ENCODE results near the gene TMEM178A. TPM values are rescaled to one million over a fixed set of nuclear protein-coding genes. Genes with fewer than 3 reads are reported as not detected.

TMEM178A gene
- total and polyA plus RNA-seq, 2 of the 8 experiments (the other 6 are each of a cell fraction or from before 2014, with no cell fraction given), result 11.2 to 14.9 TPM

DNA sequence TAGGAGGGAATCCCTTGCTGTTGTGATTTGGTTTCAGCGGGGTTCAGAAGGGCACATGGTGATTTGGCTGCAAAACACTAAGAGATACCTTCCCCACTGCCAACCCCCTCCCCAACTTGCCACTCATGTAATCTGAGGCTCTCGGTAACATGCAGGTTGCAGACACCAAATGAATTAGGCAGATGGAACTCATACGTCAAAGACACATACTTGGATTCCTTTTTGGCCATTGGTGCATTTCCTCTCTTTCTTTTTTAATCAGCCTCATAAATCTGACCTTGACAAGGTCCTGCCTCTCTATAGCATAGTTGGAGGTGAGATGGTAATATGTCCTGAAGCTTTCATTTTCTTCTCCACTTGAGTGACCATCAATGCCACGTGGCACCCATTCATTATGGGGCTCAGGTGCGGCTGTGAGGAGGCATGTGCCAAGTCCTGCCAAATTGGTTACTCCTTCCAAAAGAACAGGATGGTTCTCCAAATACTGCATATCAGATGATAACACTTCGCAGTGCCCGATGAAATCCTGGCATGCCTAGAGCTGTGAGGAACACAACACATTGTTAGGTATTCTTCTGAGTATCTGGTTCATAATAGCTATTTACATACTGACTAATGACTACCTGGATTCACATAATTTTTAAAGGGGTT lies 8.3 kb upstream of the TMEM178A start:
- Histone ChIP-seq H4K20me1 (replicated peaks in 1 of 2; ENCODE audit: control insufficient read depth in 1 of 2, insufficient read depth in 2 of 2, low read length in 2 of 2) (no peaks in the 10 kb centered on the region), H3K23ac (ENCODE audit: insufficient read length) (no peak overlapping the region), H3K4ac (replicated peaks; ENCODE audit: insufficient read length, low read depth, low read length) (no peak overlapping the region), H3K18ac (ENCODE audit: extremely low read depth, low read length) (no peak overlapping the region), H3K79me1 (ENCODE audit: low read depth, low read length) (no peaks in the 10 kb centered on the region), H4K91ac (replicated peaks; ENCODE audit: insufficient read length, low read length) (no peak overlapping the region), H3K27me3 (replicated peaks in 1 of 4; ENCODE audit: control insufficient read depth in 3 of 4, extremely low read depth in 1 of 4, insufficient read depth in 3 of 4, low read length in 3 of 4) (no peaks in the 10 kb centered on the region), H3K27ac (ENCODE audit: low read depth, low read length) (no peak overlapping the region), H3K14ac (ENCODE audit: insufficient read length) (no peak overlapping the region), H3K4me1 (replicated peaks in 1 of 4; ENCODE audit: control insufficient read depth in 3 of 4, insufficient read depth in 4 of 4, low read length in 3 of 4) (peaks cover 0 to 2% (median 0%) of the 10 kb centered on the region in 4 experiments; a peak in 1 of 7 replicates), H3K9ac (replicated peaks in 1 of 4; ENCODE audit: extremely low read depth in 1 of 4, low read depth in 3 of 4, low read length in 3 of 4) (no peak overlapping the region), H3K56ac (replicated peaks; ENCODE audit: insufficient read length, low read depth, low read length) (no peak overlapping the region), H3K23me2 (ENCODE audit: low read depth, low read length) (no peaks in the 10 kb centered on the region), H3K79me2 (ENCODE audit: control insufficient read depth in 1 of 2, insufficient read depth in 2 of 2, low read length in 2 of 2) (no peaks in the 10 kb centered on the region), H3K4me2 (ENCODE audit: insufficient read depth in 1 of 2, low read depth in 2 of 2, low read length in 2 of 2) (no peak overlapping the region), H3K36me3 (ENCODE audit: control insufficient read depth in 2 of 4, insufficient read depth in 4 of 4, low read length in 3 of 4) (no peaks in the 10 kb centered on the region), H2BK12ac (ENCODE audit: low read depth, low read length) (no peak overlapping the region), H2BK15ac (ENCODE audit: low read length) (no peak overlapping the region), H2BK5ac (ENCODE audit: low read depth, low read length) (no peak overlapping the region), H2BK20ac (ENCODE audit: low read length) (no peak overlapping the region), H3K9me3 (ENCODE audit: insufficient read depth in 2 of 2, low read depth in 1 of 2, low read length in 1 of 2) (no peaks in the 10 kb centered on the region), H2AFZ (ENCODE audit: low read length) (no peak overlapping the region), H2AK5ac (ENCODE audit: low read depth, low read length) (no peak overlapping the region), H4K8ac (ENCODE audit: extremely low read depth, insufficient read depth, low read length) (no peak overlapping the region), H3K4me3 (ENCODE audit: extremely low read depth in 1 of 4, insufficient read depth in 2 of 4, low read depth in 3 of 4, low read length in 4 of 4) (no peak overlapping the region), H2BK120ac (replicated peaks; ENCODE audit: low read depth, low read length) (no peak overlapping the region), H4K5ac (ENCODE audit: insufficient read length, low read depth, low read length) (no peak overlapping the region)
- WGBS, 2 experiments (ENCODE audit: extremely low coverage in 1 of 2, insufficient coverage in 1 of 2, insufficient read length in 1 of 2, insufficient replicate concordance in 2 of 2, low coverage in 1 of 2, low lambda C conversion rate in 2 of 2, missing lambda C conversion rate in 1 of 2), result 82% methylated on average over 7 of the region's 7 CpGs; no CpG with 5 or more reads in 1 of the 2 experiments
- FAIRE-seq (no peak), DNase-seq (ENCODE audit: low read depth in 1 of 2, low spot score in 2 of 2) (no peak)
- TF ChIP-seq KDM5A (IDR thresholded peaks at IDR 0.05; ENCODE audit: low read length), result no peak
- no peak for TF ChIP-seq TEAD4 (IDR thresholded peaks at IDR 0.05; ENCODE audit: low read depth, low read length)
- TF ChIP-seq SIX5 (IDR thresholded peaks at IDR 0.05; ENCODE audit: low read depth, low read length), result no peak
- TF ChIP-seq, protein P1, sequence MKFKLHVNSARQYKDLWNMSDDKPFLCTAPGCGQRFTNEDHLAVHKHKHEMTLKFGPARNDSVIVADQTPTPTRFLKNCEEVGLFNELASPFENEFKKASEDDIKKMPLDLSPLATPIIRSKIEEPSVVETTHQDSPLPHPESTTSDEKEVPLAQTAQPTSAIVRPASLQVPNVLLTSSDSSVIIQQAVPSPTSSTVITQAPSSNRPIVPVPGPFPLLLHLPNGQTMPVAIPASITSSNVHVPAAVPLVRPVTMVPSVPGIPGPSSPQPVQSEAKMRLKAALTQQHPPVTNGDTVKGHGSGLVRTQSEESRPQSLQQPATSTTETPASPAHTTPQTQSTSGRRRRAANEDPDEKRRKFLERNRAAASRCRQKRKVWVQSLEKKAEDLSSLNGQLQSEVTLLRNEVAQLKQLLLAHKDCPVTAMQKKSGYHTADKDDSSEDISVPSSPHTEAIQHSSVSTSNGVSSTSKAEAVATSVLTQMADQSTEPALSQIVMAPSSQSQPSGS (IDR thresholded peaks at IDR 0.05; ENCODE audit: low read length), result no peak
- no peak for TF ChIP-seq SRF (IDR thresholded peaks at IDR 0.05; ENCODE audit: low read depth, low read length)
- CTCF ChIA-PET (ENCODE audit: partially characterized antibody), result interaction anchor here (0.7 to 1.3 kb wide), 4 partner anchors 13 to 179 kb away, joined by 3 to 5 read pairs (median 4); no protein-coding TSS in a partner anchor
- POLR2A ChIA-PET (ENCODE audit: partially characterized antibody), result interaction anchor here (1.0 kb wide), 1 partner anchor 10 kb away, joined by 5 read pairs; no protein-coding TSS in a partner anchor

Measured in H1 (cell line).